Neural cell (in vitro differentiated cells): Measurements from ENCODE around the gene LBH.

Source experiments
- CTCF ChIP-seq: fragments of 450-650 bp; IDR thresholded peaks from 2 replicates; pipeline ENCODE4 v1.5.1; 2014; ENCODE audit warnings: antibody characterized with exemption, mild to moderate bottlenecking, moderate library complexity; ENCODE audit not compliant: poor library complexity, severe bottlenecking
- EP300 ChIP-seq: fragments of 450-650 bp; conservative IDR thresholded peaks from 2 replicates; pipeline ENCODE4 v1.6.1; 2014; ENCODE audit warnings: antibody characterized with exemption, mild to moderate bottlenecking, moderate library complexity; ENCODE audit not compliant: poor library complexity, severe bottlenecking
- EZH2 ChIP-seq: fragments of 200-600, 300-800 bp; shearing (Covaris generic), sonication (generic); IDR thresholded peaks from 2 replicates; pipeline ENCODE4 v1.6.1; 2014; ENCODE audit warnings: antibody characterized with exemption, low read length, borderline replicate concordance, mild to moderate bottlenecking; ENCODE audit not compliant: insufficient read depth, poor library complexity, severe bottlenecking
- POLR2AphosphoS5 ChIP-seq: IDR thresholded peaks from 2 replicates; pipeline ENCODE4 v1.6.1; 2012
- RAD21 ChIP-seq: fragments of 450-650 bp; conservative IDR thresholded peaks from 2 replicates; pipeline ENCODE4 v1.6.1; 2014; ENCODE audit warnings: antibody characterized with exemption, mild to moderate bottlenecking, moderate library complexity
- REST ChIP-seq: IDR thresholded peaks from 2 replicates; pipeline ENCODE4 v1.6.1; 2012; ENCODE audit warnings: borderline replicate concordance
- SMC3 ChIP-seq: fragments of 450-650 bp; conservative IDR thresholded peaks from 2 replicates; pipeline ENCODE4 v1.6.1; 2014; ENCODE audit warnings: antibody characterized with exemption, mild to moderate bottlenecking, moderate library complexity; ENCODE audit not compliant: poor library complexity
- TAF1 ChIP-seq: IDR thresholded peaks from 2 replicates; pipeline ENCODE4 v1.6.1; 2012; ENCODE audit warnings: low read depth

GRCh38 chr2:30276455-30276911 is 45.1 kb downstream of the LBH start:
- TF ChIP-seq CTCF, result no peak
- no peak for TF ChIP-seq RAD21
- TF ChIP-seq POLR2AphosphoS5, result no peak
- no peak for TF ChIP-seq SMC3
- no peak for TF ChIP-seq TAF1
- no peak for TF ChIP-seq EP300
- no peak for TF ChIP-seq REST
- TF ChIP-seq EZH2, result no peak
